HepG2 (cell line): Measurements from ENCODE around the gene MYH7B. TPM values are rescaled to one million over a fixed set of nuclear protein-coding genes. Genes with fewer than 3 reads are reported as not detected.

ENCODE experiments used
- MED13 ChIP-seq: sonication (generic); formaldehyde crosslinking; IDR thresholded peaks from 2 replicates; pipeline ENCODE4 v1.5.0; 2020; ENCODE audit warnings: missing genetic modification reagents
- RBM39 ChIP-seq: fragments of 200-400 bp; formaldehyde crosslinking; IDR thresholded peaks from one replicate; pipeline ENCODE4 v1.6.1; 2018; ENCODE audit warnings: antibody characterized with exemption, mild to moderate bottlenecking, low read depth, low read length; ENCODE audit not compliant: poor library complexity, severe bottlenecking
- SRF ChIP-seq: IDR thresholded peaks from 2 replicates; pipeline ENCODE4 v1.6.1; 2011; ENCODE audit warnings: mild to moderate bottlenecking, low read depth, low read length, moderate library complexity
- TEAD3 ChIP-seq: optimal IDR thresholded peaks from 2 replicates; pipeline ENCODE3; 2016; ENCODE audit warnings: borderline replicate concordance
- ZMYM4 ChIP-seq: sonication (generic); formaldehyde crosslinking; IDR thresholded peaks from 2 replicates; pipeline ENCODE4 v1.8.1; 2023; ENCODE audit warnings: mild to moderate bottlenecking, missing genetic modification reagents
- ZNF577 ChIP-seq: sonication (generic); formaldehyde crosslinking; IDR thresholded peaks from 2 replicates; pipeline ENCODE4 v1.4.0; 2020; ENCODE audit warnings: mild to moderate bottlenecking, low read depth, missing genetic modification reagents, borderline replicate concordance
- ZNF589 ChIP-seq: sonication (generic); formaldehyde crosslinking; conservative IDR thresholded peaks from 2 replicates; pipeline ENCODE4 v1.8.0; 2022; ENCODE audit warnings: mild to moderate bottlenecking, moderate library complexity, missing genetic modification reagents
- ZNF879 ChIP-seq: sonication (generic); formaldehyde crosslinking; IDR thresholded peaks from 2 replicates; pipeline ENCODE4 v1.8.1; 2023; ENCODE audit warnings: missing genetic modification reagents
- polyA plus RNA-seq, 8 experiments: library from polyadenylated mRNA; depleted of rRNA in 3 of 8; stranded (reverse) in 7 of 8; unstranded in 1 of 8; fragments of >200 nt; fragmentation: Illumina TruSeq in 4 of 8; extraction: Trizol in 4 of 8; gene quantifications; 2 replicates each; pipeline versions ENCODE4 v1.2.1 to v1.2.3, GENCODE V29; 2011 to 2016; ENCODE audit warnings: low read depth in 4 of 8, missing spikeins in 1 of 8, mixed read lengths in 1 of 8; ENCODE audit not compliant: insufficient read depth in 1 of 8
- total RNA-seq, 5 experiments: library from RNA; depleted of rRNA; stranded (reverse); fragments of >200 nt; fragmentation: Illumina TruSeq; extraction: Trizol; gene quantifications; 2 replicates each; pipeline ENCODE4 v1.2.3, GENCODE V29; 2016; ENCODE audit warnings: low read depth in 1 of 5
- TF ChIP-seq, protein P1 (sequence below): sonication (generic); formaldehyde crosslinking; IDR thresholded peaks from 2 replicates; pipeline ENCODE4 v1.5.0; 2020; ENCODE audit warnings: mild to moderate bottlenecking, missing genetic modification reagents
- TF ChIP-seq, protein P2 (sequence below), 2 experiments: sonication (generic) in 1 of 2; formaldehyde crosslinking in 1 of 2; IDR thresholded peaks; 2 replicates each; pipeline versions ENCODE4 v1.4.0 to v1.6.1; 2016 to 2020; ENCODE audit warnings: borderline replicate concordance in 1 of 2, low read depth in 1 of 2, mild to moderate bottlenecking in 1 of 2, missing genetic modification reagents in 1 of 2
- TF ChIP-seq, protein P3 (sequence below): sonication (generic); formaldehyde crosslinking; IDR thresholded peaks from 2 replicates; pipeline ENCODE4 v1.8.1; 2023; ENCODE audit warnings: missing genetic modification reagents, inconsistent platforms, borderline replicate concordance
- TF ChIP-seq, protein P4 (sequence below): sonication (generic); formaldehyde crosslinking; IDR thresholded peaks from 2 replicates; pipeline ENCODE4 v1.4.0; 2020; ENCODE audit warnings: missing genetic modification reagents
- TF ChIP-seq, protein P5 (sequence below): sonication (generic); formaldehyde crosslinking; IDR thresholded peaks from 2 replicates; pipeline ENCODE4 v1.9.0; 2021; ENCODE audit warnings: missing genetic modification reagents, borderline replicate concordance
- TF ChIP-seq, protein P6 (sequence below): IDR thresholded peaks from 2 replicates; pipeline ENCODE4 v1.6.1; 2018; ENCODE audit warnings: missing genetic modification reagents
- TF ChIP-seq, protein P7 (sequence below): sonication (generic); formaldehyde crosslinking; IDR thresholded peaks from 2 replicates; pipeline ENCODE4 v1.5.1; 2020; ENCODE audit warnings: missing genetic modification reagents, mild to moderate bottlenecking, borderline replicate concordance

Gene MYH7B
- total and polyA plus RNA-seq, 2 of the 13 experiments (the other 11 are each of a cell fraction or from before 2014, with no cell fraction given): 0.05 to 0.20 TPM

DNA sequence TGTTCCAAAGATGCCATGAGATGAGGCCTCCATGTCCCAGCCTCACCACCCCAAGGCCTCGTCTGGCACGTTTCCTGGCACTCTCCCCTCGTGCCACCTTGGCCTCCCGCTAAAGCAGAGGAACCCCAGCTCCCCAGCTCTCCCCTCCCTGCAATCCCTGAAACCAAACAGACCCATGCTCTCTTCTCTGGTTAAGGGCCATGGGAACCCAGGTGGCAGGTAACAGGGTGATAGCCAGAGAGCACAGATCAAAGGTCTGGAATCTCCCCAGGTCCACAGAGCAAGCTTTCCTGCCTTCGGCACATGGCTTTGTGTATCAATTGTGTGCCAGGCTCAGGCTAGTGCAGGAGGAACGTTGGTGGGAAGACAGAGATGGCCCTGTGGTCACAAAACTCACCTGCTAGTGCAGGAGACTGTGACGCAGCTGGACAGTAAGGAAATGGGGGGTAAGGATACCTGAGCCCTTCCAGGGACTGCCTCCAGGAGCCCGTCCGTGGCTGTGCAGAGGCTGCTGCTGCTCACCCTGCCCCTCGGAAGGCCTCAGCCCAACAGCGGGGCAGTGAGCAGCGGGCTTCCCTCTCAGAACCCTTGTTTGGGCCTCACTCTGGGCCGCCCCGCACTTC lies 39.0 kb downstream of the MYH7B start (continued):
- TF ChIP-seq, protein P1, sequence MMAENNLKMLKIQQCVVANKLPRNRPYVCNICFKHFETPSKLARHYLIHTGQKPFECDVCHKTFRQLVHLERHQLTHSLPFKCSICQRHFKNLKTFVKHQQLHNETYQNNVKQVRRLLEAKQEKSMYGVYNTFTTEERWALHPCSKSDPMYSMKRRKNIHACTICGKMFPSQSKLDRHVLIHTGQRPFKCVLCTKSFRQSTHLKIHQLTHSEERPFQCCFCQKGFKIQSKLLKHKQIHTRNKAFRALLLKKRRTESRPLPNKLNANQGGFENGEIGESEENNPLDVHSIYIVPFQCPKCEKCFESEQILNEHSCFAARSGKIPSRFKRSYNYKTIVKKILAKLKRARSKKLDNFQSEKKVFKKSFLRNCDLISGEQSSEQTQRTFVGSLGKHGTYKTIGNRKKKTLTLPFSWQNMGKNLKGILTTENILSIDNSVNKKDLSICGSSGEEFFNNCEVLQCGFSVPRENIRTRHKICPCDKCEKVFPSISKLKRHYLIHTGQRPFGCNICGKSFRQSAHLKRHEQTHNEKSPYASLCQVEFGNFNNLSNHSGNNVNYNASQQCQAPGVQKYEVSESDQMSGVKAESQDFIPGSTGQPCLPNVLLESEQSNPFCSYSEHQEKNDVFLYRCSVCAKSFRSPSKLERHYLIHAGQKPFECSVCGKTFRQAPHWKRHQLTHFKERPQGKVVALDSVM (CRISPR knock-in tag): peak; percentile 13
- TF ChIP-seq ZNF879 (CRISPR knock-in tag) (no peak), ZMYM4 (CRISPR knock-in tag) (peak; percentile 68), ZNF577 (CRISPR knock-in tag) (no peak), ZNF589 (0 out of 2 replicates have a peak, but pooled peaks have one; percentile 7), TEAD3 (CRISPR knock-in tag) (peak; percentile 74), RBM39 (no peak), SRF (no peak), MED13 (CRISPR knock-in tag) (no peak)
- TF ChIP-seq, protein P2, sequence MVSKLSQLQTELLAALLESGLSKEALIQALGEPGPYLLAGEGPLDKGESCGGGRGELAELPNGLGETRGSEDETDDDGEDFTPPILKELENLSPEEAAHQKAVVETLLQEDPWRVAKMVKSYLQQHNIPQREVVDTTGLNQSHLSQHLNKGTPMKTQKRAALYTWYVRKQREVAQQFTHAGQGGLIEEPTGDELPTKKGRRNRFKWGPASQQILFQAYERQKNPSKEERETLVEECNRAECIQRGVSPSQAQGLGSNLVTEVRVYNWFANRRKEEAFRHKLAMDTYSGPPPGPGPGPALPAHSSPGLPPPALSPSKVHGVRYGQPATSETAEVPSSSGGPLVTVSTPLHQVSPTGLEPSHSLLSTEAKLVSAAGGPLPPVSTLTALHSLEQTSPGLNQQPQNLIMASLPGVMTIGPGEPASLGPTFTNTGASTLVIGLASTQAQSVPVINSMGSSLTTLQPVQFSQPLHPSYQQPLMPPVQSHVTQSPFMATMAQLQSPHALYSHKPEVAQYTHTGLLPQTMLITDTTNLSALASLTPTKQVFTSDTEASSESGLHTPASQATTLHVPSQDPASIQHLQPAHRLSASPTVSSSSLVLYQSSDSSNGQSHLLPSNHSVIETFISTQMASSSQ (IDR thresholded peaks at IDR 0.05; ENCODE audit: low read depth): no peak
- TF ChIP-seq, protein P2 (CRISPR knock-in tag; IDR thresholded peaks at IDR 0.05; ENCODE audit: borderline replicate concordance): no peak
- TF ChIP-seq, protein P3, sequence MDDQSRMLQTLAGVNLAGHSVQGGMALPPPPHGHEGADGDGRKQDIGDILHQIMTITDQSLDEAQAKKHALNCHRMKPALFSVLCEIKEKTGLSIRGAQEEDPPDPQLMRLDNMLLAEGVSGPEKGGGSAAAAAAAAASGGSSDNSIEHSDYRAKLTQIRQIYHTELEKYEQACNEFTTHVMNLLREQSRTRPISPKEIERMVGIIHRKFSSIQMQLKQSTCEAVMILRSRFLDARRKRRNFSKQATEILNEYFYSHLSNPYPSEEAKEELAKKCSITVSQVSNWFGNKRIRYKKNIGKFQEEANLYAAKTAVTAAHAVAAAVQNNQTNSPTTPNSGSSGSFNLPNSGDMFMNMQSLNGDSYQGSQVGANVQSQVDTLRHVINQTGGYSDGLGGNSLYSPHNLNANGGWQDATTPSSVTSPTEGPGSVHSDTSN (CRISPR knock-in tag): no peak
- TF ChIP-seq, protein P4, sequence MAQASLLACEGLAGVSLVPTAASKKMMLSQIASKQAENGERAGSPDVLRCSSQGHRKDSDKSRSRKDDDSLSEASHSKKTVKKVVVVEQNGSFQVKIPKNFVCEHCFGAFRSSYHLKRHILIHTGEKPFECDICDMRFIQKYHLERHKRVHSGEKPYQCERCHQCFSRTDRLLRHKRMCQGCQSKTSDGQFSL: peak; percentile 29; the same call in 1 of the 2 replicates
- TF ChIP-seq, protein P5, sequence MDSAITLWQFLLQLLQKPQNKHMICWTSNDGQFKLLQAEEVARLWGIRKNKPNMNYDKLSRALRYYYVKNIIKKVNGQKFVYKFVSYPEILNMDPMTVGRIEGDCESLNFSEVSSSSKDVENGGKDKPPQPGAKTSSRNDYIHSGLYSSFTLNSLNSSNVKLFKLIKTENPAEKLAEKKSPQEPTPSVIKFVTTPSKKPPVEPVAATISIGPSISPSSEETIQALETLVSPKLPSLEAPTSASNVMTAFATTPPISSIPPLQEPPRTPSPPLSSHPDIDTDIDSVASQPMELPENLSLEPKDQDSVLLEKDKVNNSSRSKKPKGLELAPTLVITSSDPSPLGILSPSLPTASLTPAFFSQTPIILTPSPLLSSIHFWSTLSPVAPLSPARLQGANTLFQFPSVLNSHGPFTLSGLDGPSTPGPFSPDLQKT: no peak
- TF ChIP-seq, protein P6, sequence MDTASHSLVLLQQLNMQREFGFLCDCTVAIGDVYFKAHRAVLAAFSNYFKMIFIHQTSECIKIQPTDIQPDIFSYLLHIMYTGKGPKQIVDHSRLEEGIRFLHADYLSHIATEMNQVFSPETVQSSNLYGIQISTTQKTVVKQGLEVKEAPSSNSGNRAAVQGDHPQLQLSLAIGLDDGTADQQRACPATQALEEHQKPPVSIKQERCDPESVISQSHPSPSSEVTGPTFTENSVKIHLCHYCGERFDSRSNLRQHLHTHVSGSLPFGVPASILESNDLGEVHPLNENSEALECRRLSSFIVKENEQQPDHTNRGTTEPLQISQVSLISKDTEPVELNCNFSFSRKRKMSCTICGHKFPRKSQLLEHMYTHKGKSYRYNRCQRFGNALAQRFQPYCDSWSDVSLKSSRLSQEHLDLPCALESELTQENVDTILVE (CRISPR knock-in tag): no peak
- TF ChIP-seq, protein P7, sequence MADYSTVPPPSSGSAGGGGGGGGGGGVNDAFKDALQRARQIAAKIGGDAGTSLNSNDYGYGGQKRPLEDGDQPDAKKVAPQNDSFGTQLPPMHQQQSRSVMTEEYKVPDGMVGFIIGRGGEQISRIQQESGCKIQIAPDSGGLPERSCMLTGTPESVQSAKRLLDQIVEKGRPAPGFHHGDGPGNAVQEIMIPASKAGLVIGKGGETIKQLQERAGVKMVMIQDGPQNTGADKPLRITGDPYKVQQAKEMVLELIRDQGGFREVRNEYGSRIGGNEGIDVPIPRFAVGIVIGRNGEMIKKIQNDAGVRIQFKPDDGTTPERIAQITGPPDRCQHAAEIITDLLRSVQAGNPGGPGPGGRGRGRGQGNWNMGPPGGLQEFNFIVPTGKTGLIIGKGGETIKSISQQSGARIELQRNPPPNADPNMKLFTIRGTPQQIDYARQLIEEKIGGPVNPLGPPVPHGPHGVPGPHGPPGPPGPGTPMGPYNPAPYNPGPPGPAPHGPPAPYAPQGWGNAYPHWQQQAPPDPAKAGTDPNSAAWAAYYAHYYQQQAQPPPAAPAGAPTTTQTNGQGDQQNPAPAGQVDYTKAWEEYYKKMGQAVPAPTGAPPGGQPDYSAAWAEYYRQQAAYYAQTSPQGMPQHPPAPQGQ: peak; percentile 26; the same call in 1 of the 2 replicates
